Measurements from ENCODE around the gene NUF2.
"Not testable (repeated sequence)": the region's sequence is repeated elsewhere in the genome, so short reads cannot be mapped to it uniquely, and the experiment has no call there.

NUF2 gene

GRCh38 chr1:163321311-163322305, at the start of gene NUF2:
Gene NUF2, plus strand, starts transcription at chr1:163321954. Its CDS starts 4,098 bp downstream, at chr1:163326052.
- peak; percentile 98 for FAIRE-seq

- FAIRE-seq, result no peak
These were observed 47.9 kb upstream of the NUF2 start for GRCh38 chr1:163273766-163274441.

- FAIRE-seq, result no peak
These were observed 46.5 kb upstream of the NUF2 start for GRCh38 chr1:163275222-163275621.

GRCh38 chr1:163278602-163279001, 43.2 kb upstream of the NUF2 start:
- no peak for FAIRE-seq

GRCh38 chr1:163284867-163285266, 36.9 kb upstream of the NUF2 start:
- not testable (repeated sequence) for FAIRE-seq

- peak; percentile 51 for FAIRE-seq
These were observed 31.6 kb upstream of the NUF2 start for GRCh38 chr1:163290025-163290640.

GRCh38 chr1:163291461-163291860, 30.3 kb upstream of the NUF2 start:
- no peak for FAIRE-seq

- FAIRE-seq, result not testable (repeated sequence)
These were observed 29.6 kb upstream of the NUF2 start for GRCh38 chr1:163292153-163292552.

GRCh38 chr1:163293497-163293896, 28.3 kb upstream of the NUF2 start:
- not testable (repeated sequence) for FAIRE-seq

- FAIRE-seq, result no peak
These were observed 25.8 kb upstream of the NUF2 start for GRCh38 chr1:163295949-163296348.

- FAIRE-seq, result no peak
These were observed 25.1 kb upstream of the NUF2 start for GRCh38 chr1:163296504-163297263.

- no peak for FAIRE-seq
These were observed 23.4 kb upstream of the NUF2 start for GRCh38 chr1:163298365-163298764.

- FAIRE-seq, result no peak
These were observed 21.2 kb upstream of the NUF2 start for GRCh38 chr1:163300568-163300967.

GRCh38 chr1:163303561-163303960, 18.2 kb upstream of the NUF2 start:
- no peak for FAIRE-seq

GRCh38 chr1:163305441-163305840, 16.3 kb upstream of the NUF2 start:
- FAIRE-seq, result no peak

- FAIRE-seq, result no peak
These were observed 14.1 kb upstream of the NUF2 start for GRCh38 chr1:163307479-163308171.

- FAIRE-seq, result no peak
These were observed 12.9 kb upstream of the NUF2 start for GRCh38 chr1:163308811-163309210.

- peak; percentile 95 for FAIRE-seq
These were observed 5.9 kb upstream of the NUF2 start for GRCh38 chr1:163315773-163316374.

GRCh38 chr1:163320891-163321290, 863 bp upstream of the NUF2 start:
- FAIRE-seq, result no peak

GRCh38 chr1:163323339-163323738, 1.6 kb downstream of the NUF2 start:
- not testable (repeated sequence) for FAIRE-seq

- FAIRE-seq, result no peak
These were observed 9.4 kb downstream of the NUF2 start for GRCh38 chr1:163331116-163331515.

All from endometrium (tissue), 2 donors.